Measurements from ENCODE around the gene FDX1.

FDX1 gene

GRCh38 chr11:110467556-110467955, 37.8 kb downstream of the FDX1 start:
- no peak for DNase-seq (ENCODE audit: low read depth in 3 of 3)

- no peak for DNase-seq (ENCODE audit: low read depth in 3 of 3)
These were observed 38.4 kb downstream of the FDX1 start for GRCh38 chr11:110468121-110468520.

- no peak for DNase-seq (ENCODE audit: low read depth in 3 of 3)
These were observed 39.4 kb downstream of the FDX1 start for GRCh38 chr11:110469127-110469526.

- DNase-seq (ENCODE audit: low read depth in 3 of 3): no peak
These were observed 41.0 kb downstream of the FDX1 start for GRCh38 chr11:110470716-110471115.

- DNase-seq (ENCODE audit: low read depth in 3 of 3): no peak
These were observed 41.6 kb downstream of the FDX1 start for GRCh38 chr11:110471371-110471770.

- DNase-seq (ENCODE audit: low read depth in 3 of 3): no peak
These were observed 43.1 kb downstream of the FDX1 start for GRCh38 chr11:110472858-110473257.

GRCh38 chr11:110473706-110474105, 44.0 kb downstream of the FDX1 start:
- no peak for DNase-seq (ENCODE audit: low read depth in 3 of 3)

- DNase-seq (ENCODE audit: low read depth in 3 of 3): no peak
These were observed 44.8 kb downstream of the FDX1 start for GRCh38 chr11:110474578-110474977.

GRCh38 chr11:110475671-110476070, 45.9 kb downstream of the FDX1 start:
- DNase-seq (ENCODE audit: low read depth in 3 of 3): no peak

- no peak for DNase-seq (ENCODE audit: low read depth in 3 of 3)
These were observed 48.7 kb downstream of the FDX1 start for GRCh38 chr11:110478410-110478809.

- DNase-seq (ENCODE audit: low read depth in 3 of 3): no peak
These were observed 49.7 kb downstream of the FDX1 start for GRCh38 chr11:110479108-110480101.

- no peak for DNase-seq (ENCODE audit: low read depth in 3 of 3)
These were observed 51.8 kb downstream of the FDX1 start for GRCh38 chr11:110481523-110481922.

GRCh38 chr11:110486156-110486555, 56.4 kb downstream of the FDX1 start:
- DNase-seq (ENCODE audit: low read depth in 3 of 3): no peak

GRCh38 chr11:110488446-110488845, 58.7 kb downstream of the FDX1 start:
- DNase-seq (ENCODE audit: low read depth in 3 of 3): no peak

GRCh38 chr11:110490886-110491285, 61.1 kb downstream of the FDX1 start:
- no peak for DNase-seq (ENCODE audit: low read depth in 3 of 3)

- no peak for DNase-seq (ENCODE audit: low read depth in 3 of 3)
These were observed 62.0 kb downstream of the FDX1 start for GRCh38 chr11:110491577-110492320.

GRCh38 chr11:110492321-110492685, 62.6 kb downstream of the FDX1 start:
- DNase-seq (ENCODE audit: low read depth in 3 of 3): no peak

GRCh38 chr11:110493346-110493745, 63.6 kb downstream of the FDX1 start:
- DNase-seq (ENCODE audit: low read depth in 3 of 3): no peak

GRCh38 chr11:110497231-110497978, 67.7 kb downstream of the FDX1 start:
- no peak for DNase-seq (ENCODE audit: low read depth in 3 of 3)

- no peak for DNase-seq (ENCODE audit: low read depth in 3 of 3)
These were observed 71.7 kb downstream of the FDX1 start for GRCh38 chr11:110501428-110501827.

- no peak for DNase-seq (ENCODE audit: low read depth in 3 of 3)
These were observed 76.0 kb downstream of the FDX1 start for GRCh38 chr11:110505528-110506284.
